HepG2 (cell line): ENCODE data around the gene ACAN. TPM values are rescaled to one million over a fixed set of nuclear protein-coding genes. Genes with fewer than 3 reads are reported as not detected.

Experiments
- ATAC-seq: fragments of 200-7000 bp; cut with Tn5 transposase; 3 replicates; pipeline ENCODE4 v1.9.1; 2020; ENCODE audit warnings: mild to moderate bottlenecking, moderate library complexity
- BruUV-seq: library from RNA; stranded (reverse); fragments of 400-500 nt; replicated peaks from 2 replicates; lab custom pipeline; 2021; lab: Mats Ljungman, UMichigan
- CTCF ChIA-PET: fragments of 300-600 bp; formaldehyde crosslinking; extraction: SDS; loops from one replicate; lab custom pipeline; 2021; ENCODE audit warnings: low total read pairs, inconsistent platforms, low intra/inter-chr PET ratio; lab: Yijun Ruan, JAX
- POLR2A ChIA-PET: fragments of 350-600 bp; sonication (Branson Sonifier 250); formaldehyde crosslinking; loops from one replicate; lab custom pipeline; 2020; ENCODE audit warnings: antibody characterized with exemption, inconsistent platforms; lab: Yijun Ruan, JAX
- DNase-seq: peaks from one replicate; pipeline ENCODE4 v3.0.0-alpha.2; 2015; ENCODE audit warnings: low spot score
- FAIRE-seq: peaks from 3 replicates; lab custom pipeline; 2011; peaks lifted over from hg19 to GRCh38; lab: Jason Lieb, UNC
- H2AFZ ChIP-seq: one replicate; pipeline ENCODE4 v1.6.1; 2011; ENCODE audit warnings: low read length, inconsistent platforms
- H3K27ac ChIP-seq: fragments of 300-600 bp; 3 replicates; pipeline ENCODE4 v1.8.0; 2011; ENCODE audit warnings: mixed run types, mild to moderate bottlenecking, mixed read lengths, low read length, inconsistent platforms; ENCODE audit not compliant: insufficient read depth; ENCODE audit errors: extremely low read length
- H3K27me3 ChIP-seq, 2 experiments: fragments of 200-600 bp in 1 of 2; 2 replicates in 1 of 2; 3 replicates in 1 of 2; pipeline versions ENCODE4 v1.6.0 to v1.8.0; 2011; ENCODE audit warnings: low read length in 2 of 2, mild to moderate bottlenecking in 2 of 2, moderate library complexity in 2 of 2, inconsistent platforms in 1 of 2; ENCODE audit not compliant: insufficient read depth in 2 of 2, control insufficient read depth in 1 of 2
- H3K36me3 ChIP-seq, 2 experiments: fragments of 200-600 bp in 1 of 2; replicated peaks in 1 of 2; 2 replicates in 1 of 2; 3 replicates in 1 of 2; pipeline versions ENCODE4 v1.5.1 to v1.8.0; 2011; ENCODE audit warnings: low read length in 2 of 2, inconsistent platforms in 1 of 2; ENCODE audit not compliant: insufficient read depth in 2 of 2, control insufficient read depth in 1 of 2
- H3K4me1 ChIP-seq: 2 replicates; pipeline ENCODE4 v1.5.1; 2012; ENCODE audit warnings: low read length, inconsistent platforms; ENCODE audit not compliant: insufficient read depth
- H3K4me2 ChIP-seq: 2 replicates; pipeline ENCODE4 v1.6.0; 2011; ENCODE audit warnings: low read depth, low read length, inconsistent platforms
- H3K4me3 ChIP-seq, 3 experiments: fragments of 200-600 bp in 1 of 3; sonication (generic), shearing (Covaris generic) in 1 of 3; replicated peaks in 1 of 3; 2 replicates each; pipeline ENCODE4 v1.5.1; 2011 to 2016; ENCODE audit warnings: low read length in 3 of 3, inconsistent platforms in 2 of 3, low read depth in 2 of 3, mild to moderate bottlenecking in 2 of 3, control low read depth in 1 of 3, mixed read lengths in 1 of 3; ENCODE audit not compliant: insufficient read depth in 1 of 3
- H3K79me2 ChIP-seq: one replicate; pipeline ENCODE4 v1.6.1; 2011; ENCODE audit warnings: low read length, inconsistent platforms; ENCODE audit not compliant: insufficient read depth
- H3K9ac ChIP-seq: 2 replicates; pipeline ENCODE4 v1.6.0; 2011; ENCODE audit warnings: mild to moderate bottlenecking, low read depth, low read length, inconsistent platforms; ENCODE audit not compliant: insufficient read depth
- H3K9me3 ChIP-seq: 2 replicates; pipeline ENCODE4 v1.5.1; 2012; ENCODE audit warnings: mild to moderate bottlenecking, low read length
- H4K20me1 ChIP-seq: 2 replicates; pipeline ENCODE4 v1.6.0; 2011; ENCODE audit warnings: inconsistent platforms, mild to moderate bottlenecking, low read length, moderate library complexity; ENCODE audit not compliant: insufficient read depth
- BCL6 ChIP-seq: IDR thresholded peaks from 2 replicates; pipeline ENCODE4 v1.6.1; 2016; ENCODE audit warnings: missing genetic modification reagents, missing compliant biosample characterization
- HNRNPLL ChIP-seq: fragments of 200-400 bp; formaldehyde crosslinking; IDR thresholded peaks from 2 replicates; pipeline ENCODE4 v1.6.1; 2017; ENCODE audit warnings: mild to moderate bottlenecking, low read depth, low read length; ENCODE audit not compliant: poor library complexity, severe bottlenecking
- MAFF ChIP-seq: IDR thresholded peaks from 2 replicates; pipeline ENCODE4 v1.6.1; 2011; ENCODE audit warnings: low read depth, low read length, improper control_type of control experiment
- MAFG ChIP-seq: sonication (generic); formaldehyde crosslinking; IDR thresholded peaks from 2 replicates; pipeline ENCODE4 v1.5.1; 2020; ENCODE audit warnings: mild to moderate bottlenecking, missing genetic modification reagents
- MAFK ChIP-seq, 2 experiments: IDR thresholded peaks in 1 of 2; conservative IDR thresholded peaks in 1 of 2; 2 replicates each; pipeline ENCODE4 v1.6.1; 2011; ENCODE audit warnings: improper control_type of control experiment in 2 of 2, low read length in 2 of 2
- MTERF4 ChIP-seq: sonication (generic); formaldehyde crosslinking; IDR thresholded peaks from 2 replicates; pipeline ENCODE4 v1.8.0; 2023; ENCODE audit warnings: mild to moderate bottlenecking, missing genetic modification reagents
- MXD1 ChIP-seq: sonication (generic); formaldehyde crosslinking; IDR thresholded peaks from 2 replicates; pipeline ENCODE4 v1.4.0; 2020; ENCODE audit warnings: mild to moderate bottlenecking, missing genetic modification reagents
- ZFP36L1 ChIP-seq: sonication (generic); formaldehyde crosslinking; IDR thresholded peaks from 2 replicates; pipeline ENCODE4 v1.8.0; 2022; ENCODE audit warnings: mild to moderate bottlenecking, missing genetic modification reagents, moderate library complexity
- ZNF24 ChIP-seq: fragments of 450-650 bp; IDR thresholded peaks from 2 replicates; pipeline ENCODE4 v1.6.1; 2017; ENCODE audit warnings: antibody characterized with exemption, mild to moderate bottlenecking
- WGBS: methylation state at CpG from one replicate; pipeline ENCODE4 v1.1.6; 2017; ENCODE audit warnings: low lambda C conversion rate; 5-methylcytosine and 5-hydroxymethylcytosine counted together
- in situ Hi-C: cut with HindIII; loops from 2 replicates; pipeline ENCODE4 v1.10.0; 2017; ENCODE audit warnings: low pct_unique_long_range_greater_than_20kb; ENCODE audit not compliant: extremely low pct_ligation_motif_present
- intact Hi-C: fragments of 100-400 bp; cut with micrococcal nuclease; formaldehyde crosslinking; loops from one replicate; pipeline ENCODE4 v1.10.0; 2022; ENCODE audit not compliant: unreplicated experiment
- polyA plus RNA-seq, 8 experiments: library from polyadenylated mRNA; depleted of rRNA in 3 of 8; stranded (reverse) in 7 of 8; unstranded in 1 of 8; fragments of >200 nt; fragmentation: Illumina TruSeq in 4 of 8; extraction: Trizol in 4 of 8; gene quantifications; 2 replicates each; pipeline versions ENCODE4 v1.2.1 to v1.2.3, GENCODE V29; 2011 to 2016; ENCODE audit warnings: low read depth in 4 of 8, missing spikeins in 1 of 8, mixed read lengths in 1 of 8; ENCODE audit not compliant: insufficient read depth in 1 of 8
- total RNA-seq, 5 experiments: library from RNA; depleted of rRNA; stranded (reverse); fragments of >200 nt; fragmentation: Illumina TruSeq; extraction: Trizol; gene quantifications; 2 replicates each; pipeline ENCODE4 v1.2.3, GENCODE V29; 2016; ENCODE audit warnings: low read depth in 1 of 5
- TF ChIP-seq, protein P1 (sequence below): sonication (generic); formaldehyde crosslinking; IDR thresholded peaks from 2 replicates; pipeline ENCODE4 v1.4.0; 2020; ENCODE audit warnings: missing genetic modification reagents

Gene ACAN
- total and polyA plus RNA-seq, 2 of the 13 experiments (the other 11 are each of a cell fraction or from before 2014, with no cell fraction given): not detected

GRCh38 chr15:88865498-88866099, 62.4 kb downstream of the ACAN start:
- H3K36me3 ChIP-seq: no peaks in the 10 kb centered on the region
- intact Hi-C loops (no loop called here), in situ Hi-C loops (no loop called here)
- H3K79me2 ChIP-seq: no peaks in the 10 kb centered on the region
- ChIA-PET POLR2A (no interaction called here), CTCF (no interaction called here)
- H3K4me1 ChIP-seq: no peaks in the 10 kb centered on the region
- BruUV-seq: no TSS peak
- no peaks in the 10 kb centered on the region for H4K20me1 ChIP-seq
- H3K4me2 ChIP-seq: no peak overlapping the region
- no peak overlapping the region for H3K4me3 ChIP-seq
- no peaks in the 10 kb centered on the region for H3K9me3 ChIP-seq
- WGBS: 10% methylated on average over 5 of the region's 6 CpGs
- no peak for ATAC-seq
- H2AFZ ChIP-seq: no peak overlapping the region
- DNase-seq: no peak
- no peak for FAIRE-seq
- H3K9ac ChIP-seq: no peak overlapping the region
- peak; percentile 36 to 68; a peak in 3 of 4 replicates for TF ChIP-seq MAFK (conservative IDR thresholded peaks at IDR 0.05 in 1 of 2, IDR thresholded peaks at IDR 0.05 in 1 of 2; ENCODE audit: low read length in 2 of 2)
- peak; percentile 41 for TF ChIP-seq MAFF
- no peak for TF ChIP-seq MAFG (CRISPR knock-in tag)
- TF ChIP-seq HNRNPLL: no peak
- H3K27me3 ChIP-seq: peaks cover 8 to 39% of the 10 kb centered on the region in 2 experiments; a peak in 4 of 5 replicates
- H3K27ac ChIP-seq: no peak overlapping the region

DNA sequence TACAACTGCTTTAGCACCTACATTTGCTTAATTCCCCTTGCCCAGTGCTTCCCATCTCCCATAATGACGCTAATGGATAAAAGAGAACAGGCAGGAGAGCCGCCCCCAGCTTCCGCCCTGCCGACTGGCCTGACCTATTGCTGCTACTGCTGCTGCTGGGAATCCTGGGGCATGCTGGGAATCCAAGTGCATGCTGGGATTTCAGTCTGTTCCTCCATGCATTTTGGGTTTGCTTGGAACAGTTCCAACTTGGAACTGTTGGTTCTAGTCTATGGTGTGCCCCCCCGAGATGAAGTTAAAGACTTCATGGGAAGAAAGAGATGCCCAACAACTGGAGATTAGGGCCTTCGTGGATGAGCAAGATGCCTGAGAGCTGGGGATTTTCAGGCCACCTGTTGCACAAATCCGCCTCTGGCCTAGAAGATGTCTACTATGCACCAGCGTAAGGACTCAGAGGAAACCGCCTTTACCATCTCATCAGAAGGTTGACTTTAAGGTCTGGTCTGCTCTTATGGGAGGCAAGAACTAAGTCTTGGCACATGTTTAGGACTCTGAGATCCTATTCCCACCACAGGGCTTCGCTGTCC, 63.2 kb downstream of the ACAN start:
- Histone ChIP-seq H3K9ac (no peak overlapping the region), H3K79me2 (no peaks in the 10 kb centered on the region), H2AFZ (no peak overlapping the region), H3K36me3 (no peaks in the 10 kb centered on the region), H3K27ac (no peak overlapping the region), H3K4me1 (no peaks in the 10 kb centered on the region), H3K4me3 (no peak overlapping the region), H3K27me3 (peaks cover 6 to 43% of the 10 kb centered on the region in 2 experiments; a peak in 4 of 5 replicates), H4K20me1 (no peaks in the 10 kb centered on the region), H3K9me3 (no peaks in the 10 kb centered on the region), H3K4me2 (no peak overlapping the region)
- in situ Hi-C loops: no loop called here
- BruUV-seq: no TSS peak
- no peak for FAIRE-seq
- ATAC-seq: no peak
- 20% methylated on average over 10 of the region's 10 CpGs for WGBS
- intact Hi-C loops: no loop called here
- ChIA-PET CTCF (no interaction called here), POLR2A (no interaction called here)
- DNase-seq: no peak
- TF ChIP-seq, protein P1, sequence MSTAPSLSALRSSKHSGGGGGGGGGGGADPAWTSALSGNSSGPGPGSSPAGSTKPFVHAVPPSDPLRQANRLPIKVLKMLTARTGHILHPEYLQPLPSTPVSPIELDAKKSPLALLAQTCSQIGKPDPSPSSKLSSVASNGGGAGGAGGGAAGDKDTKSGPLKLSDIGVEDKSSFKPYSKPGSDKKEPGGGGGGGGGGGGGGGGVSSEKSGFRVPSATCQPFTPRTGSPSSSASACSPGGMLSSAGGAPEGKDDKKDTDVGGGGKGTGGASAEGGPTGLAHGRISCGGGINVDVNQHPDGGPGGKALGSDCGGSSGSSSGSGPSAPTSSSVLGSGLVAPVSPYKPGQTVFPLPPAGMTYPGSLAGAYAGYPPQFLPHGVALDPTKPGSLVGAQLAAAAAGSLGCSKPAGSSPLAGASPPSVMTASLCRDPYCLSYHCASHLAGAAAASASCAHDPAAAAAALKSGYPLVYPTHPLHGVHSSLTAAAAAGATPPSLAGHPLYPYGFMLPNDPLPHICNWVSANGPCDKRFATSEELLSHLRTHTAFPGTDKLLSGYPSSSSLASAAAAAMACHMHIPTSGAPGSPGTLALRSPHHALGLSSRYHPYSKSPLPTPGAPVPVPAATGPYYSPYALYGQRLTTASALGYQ: no peak
- TF ChIP-seq MTERF4 (CRISPR knock-in tag): no peak
- no peak for TF ChIP-seq MXD1
- TF ChIP-seq BCL6 (CRISPR knock-in tag): no peak
- no peak for TF ChIP-seq ZFP36L1
- no peak for TF ChIP-seq ZNF24
